Upper lobe of left lung (tissue), 6 donors: Measurements from ENCODE around the gene LRP1. TPM values are rescaled to one million over a fixed set of nuclear protein-coding genes. Genes with fewer than 3 reads are reported as not detected.

Experiments used
- ATAC-seq, 2 donors: fragments of 200-7000 bp; cut with Tn5 transposase; one replicate each; pipeline ENCODE4 v1.9.1; 2022; ENCODE audit warnings: mild to moderate bottlenecking in 2 of 2, moderate library complexity in 2 of 2; ENCODE audit not compliant: low FRiP score in 2 of 2
- DNase-seq, 2 donors: peaks; one replicate each; pipeline ENCODE4 v3.0.0-alpha.2; 2019 to 2020
- H3K27ac ChIP-seq, 4 donors: fragments of 200-600 bp; sonication (generic); one replicate each; pipeline ENCODE4 v1.5.1; 2016 to 2019
- H3K27me3 ChIP-seq, 4 donors: fragments of 200-600 bp; sonication (generic); one replicate each; pipeline ENCODE4 v1.5.1; 2017 to 2019
- H3K36me3 ChIP-seq, 4 donors: fragments of 200-600 bp; sonication (generic); one replicate each; pipeline ENCODE4 v1.5.1; 2016 to 2019
- H3K4me1 ChIP-seq, 4 donors: fragments of 200-600 bp; sonication (generic); one replicate each; pipeline ENCODE4 v1.5.1; 2018 to 2019
- H3K4me3 ChIP-seq, 4 donors: fragments of 200-600 bp; sonication (generic); one replicate each; pipeline ENCODE4 v1.5.1; 2017 to 2019; ENCODE audit warnings: mild to moderate bottlenecking in 2 of 4, moderate library complexity in 1 of 4
- H3K9me3 ChIP-seq, 4 donors: fragments of 200-600 bp; sonication (generic); one replicate each; pipeline ENCODE4 v1.5.1; 2018 to 2019
- EP300 ChIP-seq, 4 donors: sonication (generic); formaldehyde crosslinking; IDR thresholded peaks; one replicate each; pipeline ENCODE4 v1.5.1; 2017; ENCODE audit warnings: antibody characterized with exemption in 4 of 4, control low read depth in 2 of 4
- POLR2A ChIP-seq, 4 donors: fragments of 450-650 bp; IDR thresholded peaks; one replicate each; pipeline ENCODE4 v1.5.1; 2016 to 2017; ENCODE audit warnings: antibody characterized with exemption in 4 of 4, mild to moderate bottlenecking in 2 of 4
- POLR2AphosphoS5 ChIP-seq, 2 donors: sonication (generic); formaldehyde crosslinking; IDR thresholded peaks; one replicate each; pipeline ENCODE4 v1.5.1; 2017; ENCODE audit warnings: antibody characterized with exemption in 2 of 2
- WGBS, 2 donors: methylation state at CpG; one replicate each; pipeline ENCODE4 v1.1.5; 2017 to 2018; 5-methylcytosine and 5-hydroxymethylcytosine counted together
- total RNA-seq, 6 donors: library from RNA; depleted of rRNA in 4 of 6; stranded (reverse); fragments of >200 nt in 4 of 6; gene quantifications; one replicate each; pipeline versions ENCODE4 v1.1.0 to v1.2.1, GENCODE V29; 2016 to 2021
- TF ChIP-seq, protein P1 (sequence below), 6 experiments: fragments of 450-650 bp in 4 of 6; fragments of 200-600 bp in 2 of 6; sonication (generic) in 2 of 6; IDR thresholded peaks; one replicate each; pipeline ENCODE4 v1.5.1; 2016 to 2019; ENCODE audit warnings: antibody characterized with exemption in 6 of 6
- donor health status: DM: no; HTN: no; CAD: no; lungs with moderate emphysema.
- donor health status: DM: no; HTN: yes; CAD: no; lungs with severe emphysema.

Gene LRP1
- total RNA-seq, 6 donors from 2014 or later: 137 to 504 (median 308) TPM

DNA sequence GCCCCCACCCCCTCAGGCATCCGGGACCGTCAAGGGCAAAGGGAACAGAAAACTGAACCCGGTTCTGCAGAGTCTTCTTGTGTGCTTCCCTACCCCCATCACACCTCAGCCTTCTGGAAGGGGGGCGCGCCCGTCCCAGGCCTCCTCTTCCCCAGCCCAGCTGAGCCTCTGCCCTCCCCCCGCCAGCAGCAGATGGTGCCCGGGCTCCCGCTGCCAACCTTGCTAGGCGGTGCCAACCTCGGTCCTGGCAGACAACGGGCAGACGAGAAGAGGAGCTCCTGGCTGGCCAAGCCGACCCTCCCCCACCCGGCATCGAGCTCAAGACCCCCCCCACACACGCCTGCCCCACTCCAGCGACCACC is 114.0 kb downstream of the LRP1 start:
- no peaks in the 10 kb centered on the region for H3K36me3 ChIP-seq
- no peak overlapping the region for H3K27ac ChIP-seq
- TF ChIP-seq POLR2A (IDR thresholded peaks at IDR 0.05) (no peak), EP300 (IDR thresholded peaks at IDR 0.05) (no peak), POLR2AphosphoS5 (IDR thresholded peaks at IDR 0.05) (no peak)
- H3K4me3 ChIP-seq: peak overlapping the region in 3 of 4 donors; percentile 25 to 45 (median 26)
- peaks cover 59 to 67% (median 62%) of the 10 kb centered on the region in 4 donors for H3K4me1 ChIP-seq
- ATAC-seq (no peak), DNase-seq (peak in 1 of 2 donors; percentile 79)
- H3K9me3 ChIP-seq: no peaks in the 10 kb centered on the region
- H3K27me3 ChIP-seq: peaks cover 2 to 61% (median 33%) of the 10 kb centered on the region in 4 donors
- WGBS, 2 donors: 2 to 3% methylated on average over 8 to 18 of the region's 18 CpGs

DNA sequence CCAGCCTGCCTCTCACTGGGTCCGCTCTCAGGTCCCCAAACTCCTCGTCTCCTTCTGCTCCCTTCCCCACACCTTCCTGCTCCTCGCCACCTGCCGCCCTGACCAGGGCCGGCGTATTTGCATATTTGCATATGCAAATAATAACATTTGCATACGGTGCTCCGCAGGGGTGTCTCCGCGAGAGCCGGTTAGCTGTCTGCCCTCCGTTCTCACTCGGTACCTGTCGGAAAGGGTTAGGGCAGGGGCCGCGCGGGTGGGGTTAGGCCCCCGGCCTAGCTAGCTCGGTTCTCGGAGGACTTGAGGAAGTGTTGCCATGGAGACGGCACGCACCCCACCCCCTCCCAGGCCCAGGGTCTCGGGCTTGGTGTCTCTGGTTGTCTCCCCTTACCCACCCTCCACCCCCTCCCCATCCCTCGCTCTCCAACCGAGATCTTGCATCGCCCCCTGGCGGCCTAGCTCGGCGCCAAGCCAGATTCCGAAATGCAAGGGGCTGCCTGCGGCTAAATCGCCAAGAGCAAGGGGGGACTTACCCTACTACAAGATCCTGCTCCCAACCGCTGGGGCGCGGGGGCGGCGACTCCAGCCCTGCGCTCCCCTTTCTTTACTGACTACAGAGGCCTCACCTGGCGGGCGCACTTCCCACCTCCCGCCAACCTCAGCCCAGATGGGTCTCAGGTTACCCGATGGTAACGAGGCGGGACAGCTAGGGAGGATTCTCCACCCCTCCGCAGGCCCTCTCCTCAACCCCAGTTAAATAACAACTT is 114.6 kb downstream of the LRP1 start:
- Histone ChIP-seq H3K27me3 (peaks cover 2 to 57% (median 30%) of the 10 kb centered on the region in 4 donors), H3K9me3 (no peaks in the 10 kb centered on the region), H3K27ac (no peak overlapping the region), H3K4me3 (peak overlapping the region in 3 of 4 donors; percentile 25 to 45 (median 26)), H3K36me3 (no peaks in the 10 kb centered on the region), H3K4me1 (peaks cover 57 to 62% (median 59%) of the 10 kb centered on the region in 4 donors)
- ATAC-seq (peak in 1 of 2 donors; percentile 0), DNase-seq (peak in 1 of 2 donors; percentile 92)
- WGBS, 2 donors: 2 to 5% methylated on average over 22 to 45 of the region's 45 CpGs
- no peak for TF ChIP-seq POLR2A (IDR thresholded peaks at IDR 0.05)
- TF ChIP-seq, protein P1, sequence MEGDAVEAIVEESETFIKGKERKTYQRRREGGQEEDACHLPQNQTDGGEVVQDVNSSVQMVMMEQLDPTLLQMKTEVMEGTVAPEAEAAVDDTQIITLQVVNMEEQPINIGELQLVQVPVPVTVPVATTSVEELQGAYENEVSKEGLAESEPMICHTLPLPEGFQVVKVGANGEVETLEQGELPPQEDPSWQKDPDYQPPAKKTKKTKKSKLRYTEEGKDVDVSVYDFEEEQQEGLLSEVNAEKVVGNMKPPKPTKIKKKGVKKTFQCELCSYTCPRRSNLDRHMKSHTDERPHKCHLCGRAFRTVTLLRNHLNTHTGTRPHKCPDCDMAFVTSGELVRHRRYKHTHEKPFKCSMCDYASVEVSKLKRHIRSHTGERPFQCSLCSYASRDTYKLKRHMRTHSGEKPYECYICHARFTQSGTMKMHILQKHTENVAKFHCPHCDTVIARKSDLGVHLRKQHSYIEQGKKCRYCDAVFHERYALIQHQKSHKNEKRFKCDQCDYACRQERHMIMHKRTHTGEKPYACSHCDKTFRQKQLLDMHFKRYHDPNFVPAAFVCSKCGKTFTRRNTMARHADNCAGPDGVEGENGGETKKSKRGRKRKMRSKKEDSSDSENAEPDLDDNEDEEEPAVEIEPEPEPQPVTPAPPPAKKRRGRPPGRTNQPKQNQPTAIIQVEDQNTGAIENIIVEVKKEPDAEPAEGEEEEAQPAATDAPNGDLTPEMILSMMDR (IDR thresholded peaks at IDR 0.05): peak in 4 of 6 experiments; percentile 41 to 70 (median 46)

DNA sequence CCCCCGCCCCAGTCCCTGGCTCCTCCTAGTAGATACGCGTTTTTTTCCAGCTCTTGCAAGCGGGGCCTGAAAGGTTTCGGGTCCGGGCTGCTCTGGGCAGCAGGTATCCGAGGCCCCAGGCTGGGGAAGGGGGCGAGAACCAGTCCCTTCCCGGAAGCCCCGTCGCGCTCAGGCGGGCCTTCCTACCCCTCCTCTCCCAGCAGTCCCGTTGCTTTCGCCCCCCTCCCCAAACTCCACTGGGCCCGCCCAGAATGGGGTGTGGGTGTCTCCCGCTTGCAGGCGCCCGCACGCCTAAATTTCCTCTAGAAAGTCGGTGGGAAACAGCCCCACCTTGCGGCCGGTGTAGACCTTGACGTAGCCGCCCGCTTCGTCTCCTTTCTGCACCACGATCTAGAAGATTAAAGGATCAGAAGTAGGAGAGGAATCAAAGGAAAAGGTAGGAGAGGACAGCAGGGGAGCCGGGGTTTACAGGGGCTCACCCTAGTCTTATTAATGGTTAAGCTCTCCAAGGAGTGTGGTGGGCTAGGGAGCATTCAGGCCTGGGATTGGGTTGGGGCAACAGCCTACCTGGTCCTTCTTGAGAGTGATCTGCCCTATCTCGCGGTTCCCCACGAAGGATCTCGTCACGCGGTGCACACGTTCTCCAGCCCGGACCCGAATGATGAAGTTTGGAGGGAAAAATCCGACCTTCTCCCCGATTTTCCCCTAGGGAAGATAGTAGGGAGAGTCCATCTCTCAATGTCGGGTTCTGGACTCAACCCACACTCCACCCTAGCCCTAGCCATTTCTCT is 115.4 kb downstream of the LRP1 start:
- Histone ChIP-seq H3K4me3 (peak overlapping the region in 3 of 4 donors; percentile 25 to 45 (median 26)), H3K27ac (no peak overlapping the region), H3K9me3 (no peaks in the 10 kb centered on the region), H3K36me3 (no peaks in the 10 kb centered on the region), H3K4me1 (peaks cover 48 to 54% (median 50%) of the 10 kb centered on the region in 4 donors), H3K27me3 (peaks cover 2 to 48% (median 26%) of the 10 kb centered on the region in 4 donors)
- TF ChIP-seq EP300 (IDR thresholded peaks at IDR 0.05) (no peak), POLR2AphosphoS5 (IDR thresholded peaks at IDR 0.05) (no peak), POLR2A (IDR thresholded peaks at IDR 0.05) (no peak)
- TF ChIP-seq, protein P1 (IDR thresholded peaks at IDR 0.05): peak; percentile 55 to 73 (median 68)
- ATAC-seq (peak; percentile 59 to 74), DNase-seq (peak; percentile 78 to 85)
- 8 to 11% methylated on average over 35 to 38 of the region's 41 CpGs for WGBS, 2 donors

DNA sequence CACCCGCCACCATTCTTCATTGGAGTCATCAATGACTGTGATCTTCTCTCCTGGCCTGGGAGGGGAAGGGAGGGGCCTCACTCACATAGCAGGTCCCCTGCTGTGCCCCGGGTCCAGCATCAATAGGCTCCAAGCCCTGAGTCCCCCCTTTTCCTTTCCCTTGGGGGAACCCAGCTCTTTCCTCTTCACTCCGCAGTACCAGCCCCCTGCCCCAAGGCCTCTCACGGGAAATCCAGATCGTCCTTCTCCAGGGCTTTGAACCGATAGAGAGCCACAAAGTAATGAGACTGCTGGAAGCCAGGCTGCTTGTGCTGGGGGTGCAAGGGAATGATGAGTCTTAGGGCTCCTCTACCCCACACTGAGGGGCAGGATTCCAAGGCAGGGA is 116.0 kb downstream of the LRP1 start:
- Histone ChIP-seq H3K4me3 (no peak overlapping the region), H3K27me3 (peaks cover 2 to 45% (median 25%) of the 10 kb centered on the region in 4 donors), H3K4me1 (peaks cover 44 to 48% (median 46%) of the 10 kb centered on the region in 4 donors), H3K9me3 (no peaks in the 10 kb centered on the region), H3K36me3 (no peaks in the 10 kb centered on the region), H3K27ac (no peak overlapping the region)
- DNase-seq (no peak), ATAC-seq (no peak)
- WGBS, 2 donors: 58 to 67% methylated on average over 6 of the region's 6 CpGs
- TF ChIP-seq, protein P1 (IDR thresholded peaks at IDR 0.05): no peak
- no peak for TF ChIP-seq POLR2AphosphoS5 (IDR thresholded peaks at IDR 0.05)
- TF ChIP-seq EP300 (IDR thresholded peaks at IDR 0.05): no peak
- TF ChIP-seq POLR2A (IDR thresholded peaks at IDR 0.05): no peak

DNA sequence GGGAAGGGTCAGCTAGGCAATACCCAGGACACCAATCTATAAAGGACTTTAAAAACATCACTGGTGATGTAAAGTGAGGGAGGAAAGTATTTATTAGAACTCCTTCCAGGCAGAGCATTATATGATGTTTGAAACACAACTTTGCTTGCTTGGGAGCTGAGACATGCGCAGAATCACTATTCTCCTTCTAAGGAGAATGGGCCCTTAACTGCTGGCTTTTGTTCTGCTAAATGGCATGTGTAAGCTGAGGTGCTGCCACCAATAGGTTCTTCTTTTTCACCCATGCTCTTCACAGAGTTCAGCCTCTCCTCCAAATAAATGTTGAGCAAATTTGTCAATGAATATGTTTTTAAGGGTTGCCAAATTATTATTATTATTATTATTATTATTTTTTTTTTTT is 118.8 kb downstream of the LRP1 start:
- H3K9me3 ChIP-seq: no peaks in the 10 kb centered on the region
- TF ChIP-seq, protein P1 (IDR thresholded peaks at IDR 0.05): no peak
- TF ChIP-seq POLR2A (IDR thresholded peaks at IDR 0.05) (no peak), EP300 (IDR thresholded peaks at IDR 0.05) (no peak), POLR2AphosphoS5 (IDR thresholded peaks at IDR 0.05) (no peak)
- DNase-seq (no peak), ATAC-seq (no peak)
- H3K4me3 ChIP-seq: no peak overlapping the region
- peaks cover 0 to 21% (median 8%) of the 10 kb centered on the region in 4 donors for H3K27me3 ChIP-seq
- 93 to 100% methylated on average over 1 of the region's 1 CpG for WGBS, 2 donors
- H3K4me1 ChIP-seq: peaks cover 18 to 21% (median 20%) of the 10 kb centered on the region in 4 donors
- H3K36me3 ChIP-seq: no peaks in the 10 kb centered on the region
- H3K27ac ChIP-seq: no peak overlapping the region
